HCT116 (cell line): ENCODE measurements around the gene NR2E3. TPM values are rescaled to one million over a fixed set of nuclear protein-coding genes. Genes with fewer than 3 reads are reported as not detected.
A peak's percentile ranks its signal among the peaks of the same experiment; 100 is the strongest.

Experiments used
- ATF3 ChIP-seq: IDR thresholded peaks from 2 replicates; pipeline ENCODE4 v1.6.1; 2012
- CBX3 ChIP-seq: IDR thresholded peaks from 2 replicates; pipeline ENCODE4 v1.6.1; 2012; ENCODE audit warnings: low read depth
- CEBPB ChIP-seq: IDR thresholded peaks from 2 replicates; pipeline ENCODE4 v1.6.1; 2012; ENCODE audit warnings: low read depth
- EGR1 ChIP-seq: IDR thresholded peaks from 2 replicates; pipeline ENCODE4 v1.6.1; 2012; ENCODE audit warnings: low read depth
- ELF1 ChIP-seq: IDR thresholded peaks from 2 replicates; pipeline ENCODE4 v1.6.1; 2012; ENCODE audit warnings: low read depth, borderline replicate concordance
- EZH2phosphoT487 ChIP-seq: fragments of 200-600 bp; IDR thresholded peaks from 2 replicates; pipeline ENCODE4 v1.6.1; 2018; ENCODE audit warnings: antibody characterized with exemption, borderline replicate concordance
- FOSL1 ChIP-seq: IDR thresholded peaks from 2 replicates; pipeline ENCODE4 v1.6.1; 2012; ENCODE audit warnings: low read depth
- JUND ChIP-seq: IDR thresholded peaks from 2 replicates; pipeline ENCODE4 v1.6.1; 2012
- MAX ChIP-seq: IDR thresholded peaks from 2 replicates; pipeline ENCODE4 v1.6.1; 2012
- POLR2A ChIP-seq: IDR thresholded peaks from 2 replicates; pipeline ENCODE4 v1.7.0; 2011; ENCODE audit warnings: borderline replicate concordance; ENCODE audit not compliant: insufficient read depth, insufficient read length; ENCODE audit errors: extremely low read depth
- REST ChIP-seq: IDR thresholded peaks from 2 replicates; pipeline ENCODE4 v1.6.1; 2012; ENCODE audit warnings: low read depth
- SIN3A ChIP-seq: IDR thresholded peaks from 2 replicates; pipeline ENCODE4 v1.6.1; 2012; ENCODE audit warnings: low read depth
- SP1 ChIP-seq: IDR thresholded peaks from 2 replicates; pipeline ENCODE4 v1.6.1; 2012; ENCODE audit warnings: low read depth
- SRF ChIP-seq: IDR thresholded peaks from 2 replicates; pipeline ENCODE4 v1.6.1; 2012; ENCODE audit warnings: low read depth
- TCF7L2 ChIP-seq: IDR thresholded peaks from 2 replicates; pipeline ENCODE4 v1.7.0; 2011; ENCODE audit warnings: borderline replicate concordance, inconsistent platforms; ENCODE audit not compliant: insufficient read depth, insufficient read length; ENCODE audit errors: extremely low read depth
- ZNF274 ChIP-seq: fragments of 200-500 bp; sonication (Bioruptor generic); IDR thresholded peaks from 2 replicates; pipeline ENCODE4 v1.6.1; 2014; ENCODE audit warnings: mild to moderate bottlenecking, low read depth, low read length, inconsistent platforms
- total RNA-seq: library from RNA; stranded (reverse); gene quantifications from one replicate; pipeline ENCODE4 v1.2.1, GENCODE V29; 2021; ENCODE audit not compliant: unreplicated experiment

NR2E3 gene
- total RNA-seq, 1 experiment from 2014 or later, result 0.59 TPM

- TF ChIP-seq REST, result no peak
- no peak for TF ChIP-seq CEBPB
- TF ChIP-seq EZH2phosphoT487, result no peak
- TF ChIP-seq FOSL1, result peak; percentile 27; the same call in 1 of the 2 replicates
- no peak for TF ChIP-seq ELF1
- no peak for TF ChIP-seq TCF7L2
- no peak for TF ChIP-seq ZNF274
- no peak for TF ChIP-seq POLR2A
- 0 out of 2 replicates have a peak, but pooled peaks have one; percentile 15 for TF ChIP-seq MAX
- TF ChIP-seq JUND, result peak; percentile 35; the same call in 1 of the 2 replicates
- peak; percentile 44 for TF ChIP-seq SP1
- peak; percentile 51; the same call in 1 of the 2 replicates for TF ChIP-seq ATF3
- no peak for TF ChIP-seq SRF
- no peak for TF ChIP-seq CBX3
- no peak; the same call in 1 of the 2 replicates for TF ChIP-seq EGR1
- TF ChIP-seq SIN3A, result no peak
- TF ChIP-seq, all 23 proteins: peak for 5
Observed at GRCh38 chr15:71792521-71792920, 17.8 kb upstream of the NR2E3 start (continued).
